Mesenchymal stem cell (in vitro differentiated cells and primary cell): Measurements from ENCODE around the gene GRB14.

Experiments used
- DNase-seq: peaks from one replicate; pipeline ENCODE4 v3.0.0-alpha.2; 2013
- H2AFZ ChIP-seq: one replicate; pipeline ENCODE4 v1.6.1; 2013; ENCODE audit warnings: low read depth, mild to moderate bottlenecking, control low read depth, inconsistent platforms, low read length, moderate library complexity
- H2AK5ac ChIP-seq: 2 replicates; pipeline ENCODE4 v1.6.1; 2013; ENCODE audit warnings: low read length, moderate library complexity, mild to moderate bottlenecking, inconsistent platforms; ENCODE audit not compliant: severe bottlenecking
- H2BK120ac ChIP-seq: one replicate; pipeline ENCODE4 v1.6.1; 2013; ENCODE audit warnings: low read depth, mild to moderate bottlenecking, inconsistent platforms, low read length, moderate library complexity
- H2BK12ac ChIP-seq, 2 experiments: one replicate each; pipeline ENCODE4 v1.6.1; 2013; ENCODE audit warnings: inconsistent platforms in 2 of 2, low read length in 2 of 2, mild to moderate bottlenecking in 2 of 2, moderate library complexity in 2 of 2, control low read depth in 1 of 2
- H2BK15ac ChIP-seq: one replicate; pipeline ENCODE4 v1.6.1; 2013; ENCODE audit warnings: mild to moderate bottlenecking, low read depth, inconsistent platforms; ENCODE audit not compliant: poor library complexity, severe bottlenecking
- H2BK5ac ChIP-seq: 2 replicates; pipeline ENCODE4 v1.6.1; 2013; ENCODE audit warnings: low read depth, mild to moderate bottlenecking, low read length, control low read depth, inconsistent platforms; ENCODE audit not compliant: poor library complexity, severe bottlenecking
- H3K14ac ChIP-seq, 2 experiments: one replicate each; pipeline ENCODE4 v1.6.1; 2013; ENCODE audit warnings: inconsistent platforms in 2 of 2, low read length in 2 of 2, control low read depth in 1 of 2, mild to moderate bottlenecking in 1 of 2, moderate library complexity in 1 of 2
- H3K18ac ChIP-seq, 2 experiments: one replicate each; pipeline ENCODE4 v1.6.1; 2013; ENCODE audit warnings: inconsistent platforms in 2 of 2, low read length in 2 of 2, control low read depth in 1 of 2, low read depth in 1 of 2, mild to moderate bottlenecking in 1 of 2
- H3K23ac ChIP-seq, 2 experiments: one replicate each; pipeline ENCODE4 v1.6.1; 2013; ENCODE audit warnings: inconsistent platforms in 2 of 2, low read length in 2 of 2, mild to moderate bottlenecking in 2 of 2, moderate library complexity in 2 of 2, control low read depth in 1 of 2
- H3K27ac ChIP-seq: 2 replicates; pipeline ENCODE4 v1.5.1; 2013; ENCODE audit warnings: mild to moderate bottlenecking, moderate library complexity, low read length, control low read depth, inconsistent platforms; ENCODE audit not compliant: poor library complexity, severe bottlenecking
- H3K27me3 ChIP-seq, 2 experiments: 2 replicates each; pipeline versions ENCODE4 v1.6.1 to v1.7.0; 2013; ENCODE audit warnings: low read length in 2 of 2, mild to moderate bottlenecking in 2 of 2, moderate library complexity in 2 of 2, control low read depth in 1 of 2, inconsistent platforms in 1 of 2; ENCODE audit not compliant: control insufficient read depth in 1 of 2, insufficient read depth in 1 of 2
- H3K36me3 ChIP-seq, 2 experiments: 2 replicates each; pipeline versions ENCODE4 v1.6.1 to v1.7.0; 2013; ENCODE audit warnings: low read length in 2 of 2, control low read depth in 1 of 2, inconsistent platforms in 1 of 2, low read depth in 1 of 2, mild to moderate bottlenecking in 1 of 2; ENCODE audit not compliant: insufficient read depth in 2 of 2, control insufficient read depth in 1 of 2
- H3K4ac ChIP-seq, 2 experiments: one replicate each; pipeline ENCODE4 v1.6.1; 2013; ENCODE audit warnings: inconsistent platforms in 2 of 2, low read length in 2 of 2, mild to moderate bottlenecking in 2 of 2, moderate library complexity in 2 of 2, control low read depth in 1 of 2, low read depth in 1 of 2
- H3K4me1 ChIP-seq: 2 replicates; pipeline ENCODE4 v1.6.1; 2013; ENCODE audit warnings: low read depth, low read length, control low read depth; ENCODE audit not compliant: control insufficient read depth, insufficient read depth
- H3K4me2 ChIP-seq: 2 replicates; pipeline ENCODE4 v1.6.1; 2013; ENCODE audit warnings: low read length, mild to moderate bottlenecking, inconsistent platforms; ENCODE audit not compliant: poor library complexity, severe bottlenecking
- H3K4me3 ChIP-seq, 2 experiments: 2 replicates each; pipeline versions ENCODE4 v1.5.1 to v1.7.0; 2013; ENCODE audit warnings: low read length in 2 of 2, mild to moderate bottlenecking in 2 of 2, control low read depth in 1 of 2, low read depth in 1 of 2; ENCODE audit not compliant: insufficient read depth in 1 of 2
- H3K79me1 ChIP-seq: replicated peaks from 2 replicates; pipeline ENCODE4 v1.6.1; 2013; ENCODE audit warnings: mild to moderate bottlenecking, control low read depth, low read length, inconsistent platforms; ENCODE audit not compliant: poor library complexity, severe bottlenecking
- H3K9ac ChIP-seq: 2 replicates; pipeline ENCODE4 v1.7.0; 2013; ENCODE audit warnings: mild to moderate bottlenecking, low read length, moderate library complexity
- H3K9me3 ChIP-seq: 2 replicates; pipeline ENCODE4 v1.7.0; 2013; ENCODE audit warnings: mild to moderate bottlenecking, low read length; ENCODE audit not compliant: control insufficient read depth
- H4K8ac ChIP-seq: one replicate; pipeline ENCODE4 v1.6.1; 2013; ENCODE audit warnings: inconsistent platforms, mild to moderate bottlenecking, low read length, moderate library complexity
- H4K91ac ChIP-seq: one replicate; pipeline ENCODE4 v1.6.1; 2013; ENCODE audit warnings: mild to moderate bottlenecking, low read length, inconsistent platforms
- WGBS: methylation state at CpG from one replicate; pipeline ENCODE4 v1.1.7; 2013; ENCODE audit warnings: mixed read lengths; 5-methylcytosine and 5-hydroxymethylcytosine counted together

Gene GRB14

GRCh38 chr2:164530464-164530863 is 90.8 kb downstream of the GRB14 start:
- Histone ChIP-seq H3K9me3 (no peaks in the 10 kb centered on the region), H3K27ac (no peak overlapping the region), H3K4me3 (no peak overlapping the region), H3K4me1 (no peaks in the 10 kb centered on the region), H3K27me3 (no peaks in the 10 kb centered on the region), H2BK120ac (no peak overlapping the region), H2BK5ac (no peak overlapping the region), H3K18ac (no peak overlapping the region), H2AFZ (no peak overlapping the region), H2AK5ac (no peak overlapping the region), H2BK12ac (no peak overlapping the region), H3K9ac (no peak overlapping the region), H4K91ac (no peak overlapping the region), H3K36me3 (no peaks in the 10 kb centered on the region), H3K79me1 (peaks cover 19% of the 10 kb centered on the region), H2BK15ac (no peak overlapping the region), H4K8ac (no peak overlapping the region), H3K4ac (no peak overlapping the region), H3K4me2 (no peak overlapping the region), H3K23ac (no peak overlapping the region), H3K14ac (no peak overlapping the region)
- 63% methylated on average over 1 of the region's 1 CpG for WGBS
- no peak for DNase-seq

DNA sequence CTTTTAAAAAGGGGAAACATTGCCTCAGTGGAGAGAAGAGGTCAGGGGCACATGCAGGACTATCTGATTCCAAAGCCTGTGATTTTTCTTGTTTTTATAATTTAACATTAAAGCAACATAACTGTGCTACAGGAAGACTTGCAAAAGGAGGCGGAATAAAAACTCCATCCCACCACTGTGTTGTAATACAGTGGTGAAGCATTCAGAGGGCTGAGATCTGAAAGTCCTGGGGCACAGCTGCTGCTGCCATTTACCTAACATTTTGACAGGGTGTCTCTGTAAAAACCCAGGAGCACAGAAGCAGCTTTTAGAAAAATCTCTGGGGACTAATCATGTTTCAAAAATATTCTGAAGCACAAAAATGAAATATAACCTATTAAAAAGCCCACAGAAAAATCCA is 97.6 kb downstream of the GRB14 start:
- H3K14ac ChIP-seq: no peak overlapping the region
- H2BK120ac ChIP-seq: no peak overlapping the region
- H2AFZ ChIP-seq: no peak overlapping the region
- H3K4me2 ChIP-seq: peak overlapping the region; percentile 16
- H4K91ac ChIP-seq: no peak overlapping the region
- no peak overlapping the region for H2AK5ac ChIP-seq
- no peak overlapping the region for H3K4ac ChIP-seq
- H3K9ac ChIP-seq: no peak overlapping the region
- 100% methylated on average over 1 of the region's 1 CpG for WGBS
- H2BK5ac ChIP-seq: no peak overlapping the region
- H4K8ac ChIP-seq: no peak overlapping the region
- no peak overlapping the region for H2BK12ac ChIP-seq
- H3K36me3 ChIP-seq: no peaks in the 10 kb centered on the region
- peaks cover 2% of the 10 kb centered on the region for H3K4me1 ChIP-seq
- H3K9me3 ChIP-seq: peaks cover 21% of the 10 kb centered on the region
- peaks cover 7% of the 10 kb centered on the region for H3K79me1 ChIP-seq
- no peaks in the 10 kb centered on the region for H3K27me3 ChIP-seq
- no peak for DNase-seq
- H3K27ac ChIP-seq: peak overlapping the region; percentile 82
- H3K23ac ChIP-seq: no peak overlapping the region
- H3K4me3 ChIP-seq: no peak overlapping the region
- no peak overlapping the region for H2BK15ac ChIP-seq
- no peak overlapping the region for H3K18ac ChIP-seq

GRCh38 chr2:164523009-164523408 is 98.3 kb downstream of the GRB14 start:
- Histone ChIP-seq H2BK120ac (no peak overlapping the region), H2BK15ac (no peak overlapping the region), H2AK5ac (peak overlapping the region; percentile 12), H2BK5ac (peak overlapping the region; percentile 6), H3K4ac (no peak overlapping the region), H2AFZ (no peak overlapping the region), H3K4me2 (peak overlapping the region; percentile 12), H3K4me1 (peaks cover 2% of the 10 kb centered on the region), H3K18ac (no peak overlapping the region), H3K27me3 (no peaks in the 10 kb centered on the region), H3K23ac (no peak overlapping the region), H3K9ac (no peak overlapping the region), H3K14ac (no peak overlapping the region), H3K27ac (peak overlapping the region; percentile 95), H3K36me3 (no peaks in the 10 kb centered on the region), H2BK12ac (no peak overlapping the region), H4K8ac (no peak overlapping the region), H3K4me3 (no peak overlapping the region), H4K91ac (no peak overlapping the region), H3K9me3 (peaks cover 22% of the 10 kb centered on the region), H3K79me1 (peaks cover 7% of the 10 kb centered on the region)
- WGBS: 60% methylated on average over 1 of the region's 3 CpGs
- no peak for DNase-seq

GRCh38 chr2:164522561-164522981 is 98.7 kb downstream of the GRB14 start:
- H3K4me1 ChIP-seq: peaks cover 2% of the 10 kb centered on the region
- no peak overlapping the region for H2AFZ ChIP-seq
- H3K36me3 ChIP-seq: no peaks in the 10 kb centered on the region
- peaks cover 26% of the 10 kb centered on the region for H3K9me3 ChIP-seq
- no peak overlapping the region for H3K14ac ChIP-seq
- peaks cover 7% of the 10 kb centered on the region for H3K79me1 ChIP-seq
- peak overlapping the region; percentile 95 for H3K27ac ChIP-seq
- peak overlapping the region; percentile 12 for H3K4me2 ChIP-seq
- no peak overlapping the region for H4K91ac ChIP-seq
- no peak for DNase-seq
- H3K9ac ChIP-seq: no peak overlapping the region
- no peak overlapping the region for H2BK15ac ChIP-seq
- H3K27me3 ChIP-seq: no peaks in the 10 kb centered on the region
- H3K4ac ChIP-seq: no peak overlapping the region
- H3K18ac ChIP-seq: no peak overlapping the region
- no peak overlapping the region for H3K23ac ChIP-seq
- 65% methylated on average over 3 of the region's 3 CpGs for WGBS
- no peak overlapping the region for H3K4me3 ChIP-seq
- peak overlapping the region; percentile 6 for H2BK5ac ChIP-seq
- H2BK120ac ChIP-seq: no peak overlapping the region
- no peak overlapping the region for H4K8ac ChIP-seq
- H2BK12ac ChIP-seq: no peak overlapping the region
- peak overlapping the region; percentile 12 for H2AK5ac ChIP-seq
